Measurements from ENCODE around the gene SPTLC2. TPM values are rescaled to one million over a fixed set of nuclear protein-coding genes. Genes with fewer than 3 reads are reported as not detected.
A peak's percentile ranks its signal among the peaks of the same experiment; 100 is the strongest.

Gene SPTLC2
- total RNA-seq, 4 donors from 2014 or later = 23.5 to 73.6 (median 52.3) TPM

- DNase-seq (ENCODE audit: low spot score) (no peak), ATAC-seq (ENCODE audit: low FRiP score) (no peak)
- TF ChIP-seq CTCF (IDR thresholded peaks at IDR 0.05) = no peak
Observed at GRCh38 chr14:77580477-77580876, 36.0 kb downstream of the SPTLC2 start.

- no peak for ATAC-seq (ENCODE audit: low FRiP score)
Observed at GRCh38 chr14:77579780-77580179, 36.7 kb downstream of the SPTLC2 start.

GRCh38 chr14:77579065-77579464, 37.4 kb downstream of the SPTLC2 start:
- ATAC-seq (ENCODE audit: low FRiP score) (no peak), DNase-seq (ENCODE audit: low spot score) (no peak)
- TF ChIP-seq CTCF (IDR thresholded peaks at IDR 0.05) = no peak

More at GRCh38 chr14:77579780-77580179, 36.7 kb downstream of the SPTLC2 start:
- DNase-seq (ENCODE audit: low spot score) = no peak
- TF ChIP-seq CTCF (IDR thresholded peaks at IDR 0.05) = no peak

- ATAC-seq (ENCODE audit: low FRiP score) (no peak), DNase-seq (ENCODE audit: low spot score) (no peak)
- no peak for TF ChIP-seq CTCF (IDR thresholded peaks at IDR 0.05)
Observed at GRCh38 chr14:77574446-77575115, 41.9 kb downstream of the SPTLC2 start.

- ATAC-seq (ENCODE audit: low FRiP score) (no peak), DNase-seq (ENCODE audit: low spot score) (no peak)
- no peak for TF ChIP-seq CTCF (IDR thresholded peaks at IDR 0.05)
Observed at GRCh38 chr14:77573964-77574363, 42.5 kb downstream of the SPTLC2 start.

GRCh38 chr14:77570706-77571268, 45.6 kb downstream of the SPTLC2 start:
- ATAC-seq (ENCODE audit: low FRiP score) = peak; percentile 68
- DNase-seq (ENCODE audit: low spot score) = no peak
- no peak for TF ChIP-seq CTCF (IDR thresholded peaks at IDR 0.05)

- TF ChIP-seq CTCF (IDR thresholded peaks at IDR 0.05) = no peak
- ATAC-seq (ENCODE audit: low FRiP score) = no peak
Observed at GRCh38 chr14:77565994-77566305, 50.5 kb downstream of the SPTLC2 start.

More at GRCh38 chr14:77565994-77566305, 50.5 kb downstream of the SPTLC2 start:
- no peak for DNase-seq (ENCODE audit: low spot score)

All from omental fat pad (tissue), 4 donors.